Chondrocyte (in vitro differentiated cells): ENCODE results near the gene MGP. TPM values are rescaled to one million over a fixed set of nuclear protein-coding genes. Genes with fewer than 3 reads are reported as not detected.
A peak's percentile ranks its signal among the peaks of the same experiment; 100 is the strongest.

Experiments
- DNase-seq: peaks from one replicate; pipeline ENCODE4 v3.0.0; 2021; ENCODE audit warnings: mixed read lengths, low spot score
- H3K27ac Mint-ChIP-seq: one replicate; pipeline ENCODE4 v1.8.0; 2021; ENCODE audit warnings: mild to moderate bottlenecking, moderate library complexity, mixed read lengths; ENCODE audit not compliant: unreplicated experiment
- H3K27me3 Mint-ChIP-seq: 2 replicates; pipeline ENCODE4 v1.8.0; 2021; ENCODE audit warnings: low read depth, mixed read lengths
- H3K36me3 Mint-ChIP-seq: 2 replicates; pipeline ENCODE4 v1.8.0; 2021; ENCODE audit warnings: low read depth, mixed read lengths
- H3K4me1 Mint-ChIP-seq: 2 replicates; pipeline ENCODE4 v1.8.0; 2021; ENCODE audit warnings: low read depth, mild to moderate bottlenecking, mixed read lengths
- H3K4me3 Mint-ChIP-seq: one replicate; pipeline ENCODE4 v1.8.0; 2021; ENCODE audit warnings: mild to moderate bottlenecking, moderate library complexity, mixed read lengths; ENCODE audit not compliant: unreplicated experiment
- H3K9me3 Mint-ChIP-seq: 2 replicates; pipeline ENCODE4 v1.8.0; 2021; ENCODE audit warnings: low read depth, mixed read lengths
- CTCF ChIP-seq: fragments of 200-600 bp; sonication (generic); IDR thresholded peaks from 2 replicates; pipeline ENCODE4 v1.5.0; 2021; ENCODE audit warnings: antibody characterized with exemption, mild to moderate bottlenecking, moderate library complexity
- total RNA-seq: library from RNA; stranded (reverse); gene quantifications from 3 replicates; pipeline ENCODE4 v1.2.1, GENCODE V29; 2021

Gene MGP
- total RNA-seq, 1 donor from 2014 or later: 213 TPM

GRCh38 chr12:14845350-14845750 lies 40.3 kb downstream of the MGP start:
- Mint-ChIP-seq H3K27ac (peak overlapping the region; percentile 61), H3K27me3 (no peaks in the 10 kb centered on the region), H3K4me1 (peaks cover 71% of the 10 kb centered on the region), H3K9me3 (no peaks in the 10 kb centered on the region), H3K36me3 (no peaks in the 10 kb centered on the region), H3K4me3 (no peak overlapping the region)
- DNase-seq: no peak
- TF ChIP-seq CTCF: peak; percentile 88

GRCh38 chr12:14844401-14844800 lies 41.3 kb downstream of the MGP start:
- Mint-ChIP-seq H3K27ac (no peak overlapping the region), H3K27me3 (no peaks in the 10 kb centered on the region), H3K4me1 (peaks cover 66% of the 10 kb centered on the region), H3K4me3 (no peak overlapping the region), H3K9me3 (peaks cover 1% of the 10 kb centered on the region), H3K36me3 (no peaks in the 10 kb centered on the region)
- DNase-seq: no peak
- no peak for TF ChIP-seq CTCF

GRCh38 chr12:14843425-14843887 lies 42.2 kb downstream of the MGP start, which contains the start of gene ART4:
Gene ART4 (minus strand): TSS chr12:14843526. CDS start chr12:14843113, 413 bp downstream.
- Mint-ChIP-seq H3K9me3 (peaks cover 4% of the 10 kb centered on the region), H3K36me3 (no peaks in the 10 kb centered on the region), H3K27ac (peak within 1 kb of the TSS; percentile 93), H3K4me3 (no peak within 1 kb of the TSS), H3K27me3 (no peaks in the 10 kb centered on the region), H3K4me1 (peaks cover 58% of the 10 kb centered on the region)
- no peak for DNase-seq
- TF ChIP-seq CTCF: no peak

GRCh38 chr12:14842315-14842714 lies 43.3 kb downstream of the MGP start:
- H3K27ac Mint-ChIP-seq: peak overlapping the region; percentile 93
- no peak for DNase-seq
- H3K4me1 Mint-ChIP-seq: peaks cover 59% of the 10 kb centered on the region
- TF ChIP-seq CTCF: no peak
- peaks cover 4% of the 10 kb centered on the region for H3K9me3 Mint-ChIP-seq
- no peaks in the 10 kb centered on the region for H3K27me3 Mint-ChIP-seq
- no peaks in the 10 kb centered on the region for H3K36me3 Mint-ChIP-seq
- H3K4me3 Mint-ChIP-seq: no peak overlapping the region

GRCh38 chr12:14841761-14842160 lies 43.9 kb downstream of the MGP start:
- Mint-ChIP-seq H3K4me1 (peaks cover 59% of the 10 kb centered on the region), H3K9me3 (peaks cover 4% of the 10 kb centered on the region), H3K4me3 (peak overlapping the region; percentile 40), H3K36me3 (no peaks in the 10 kb centered on the region), H3K27ac (peak overlapping the region; percentile 93), H3K27me3 (no peaks in the 10 kb centered on the region)
- no peak for DNase-seq
- TF ChIP-seq CTCF: no peak
